Measurements from ENCODE around the gene VPS18. TPM values are rescaled to one million over a fixed set of nuclear protein-coding genes. Genes with fewer than 3 reads are reported as not detected.
A peak's percentile ranks its signal among the peaks of the same experiment; 100 is the strongest.

VPS18 gene
- total and polyA plus RNA-seq, 2 donors, result 10.3 to 12.4 TPM

DNA sequence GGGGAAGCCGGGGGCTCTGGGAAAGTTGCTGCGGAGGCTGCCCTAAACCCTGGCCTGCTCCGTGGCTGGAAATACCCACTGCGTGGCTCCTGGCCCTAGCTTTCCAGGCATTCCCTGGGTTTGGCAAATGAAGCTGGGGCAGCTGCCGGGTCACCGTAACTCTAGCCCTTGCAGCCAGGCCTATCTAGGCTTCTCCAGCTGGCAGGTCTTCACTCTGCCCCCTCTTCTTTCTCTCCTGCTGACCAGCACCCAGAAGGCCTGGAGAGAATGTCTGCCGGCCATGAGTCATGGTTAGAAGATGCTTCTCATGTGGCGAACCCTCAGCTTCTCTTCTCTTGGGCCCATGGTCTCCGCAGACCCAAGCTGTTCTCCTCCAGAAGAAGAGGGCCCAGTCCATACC is 29.3 kb downstream of the VPS18 start:
- H3K36me3 ChIP-seq (ENCODE audit: control insufficient read depth in 2 of 2, insufficient read depth in 2 of 2, low read length in 1 of 2), result no peaks in the 10 kb centered on the region
- 97% methylated on average over 9 of the region's 9 CpGs for WGBS
- H3K27ac ChIP-seq (ENCODE audit: low read depth in 1 of 2, low read length in 1 of 2), result no peak overlapping the region
- no peak for DNase-seq (ENCODE audit: low read depth in 6 of 9, low spot score in 9 of 9)
- H3K4me3 ChIP-seq (ENCODE audit: low read length in 2 of 2), result no peak overlapping the region
- peaks cover 0 to 17% of the 10 kb centered on the region in 2 donors for H3K9me3 ChIP-seq (ENCODE audit: control insufficient read depth in 2 of 2, insufficient read depth in 1 of 2, low read length in 1 of 2)
- peaks cover 16 to 35% of the 10 kb centered on the region in 2 donors for H3K4me1 ChIP-seq (ENCODE audit: control insufficient read depth in 2 of 2, insufficient read depth in 2 of 2, low read length in 2 of 2)
- peaks cover 41 to 64% of the 10 kb centered on the region in 2 donors for H3K27me3 ChIP-seq (ENCODE audit: control insufficient read depth in 2 of 2, insufficient read depth in 1 of 2, low read length in 1 of 2)

GRCh38 chr15:40925495-40925862 is 31.2 kb downstream of the VPS18 start:
- H3K4me3 ChIP-seq (ENCODE audit: low read length in 2 of 2), result no peak overlapping the region
- H3K4me1 ChIP-seq (ENCODE audit: control insufficient read depth in 2 of 2, insufficient read depth in 2 of 2, low read length in 2 of 2), result peaks cover 28 to 54% of the 10 kb centered on the region in 2 donors
- 13% methylated on average over 30 of the region's 30 CpGs for WGBS
- no peaks in the 10 kb centered on the region for H3K36me3 ChIP-seq (ENCODE audit: control insufficient read depth in 2 of 2, insufficient read depth in 2 of 2, low read length in 1 of 2)
- H3K9me3 ChIP-seq (ENCODE audit: control insufficient read depth in 2 of 2, insufficient read depth in 1 of 2, low read length in 1 of 2), result peaks cover 0 to 17% of the 10 kb centered on the region in 2 donors
- no peak overlapping the region for H3K27ac ChIP-seq (ENCODE audit: low read depth in 1 of 2, low read length in 1 of 2)
- no peak for DNase-seq (ENCODE audit: low read depth in 6 of 9, low spot score in 9 of 9)
- H3K27me3 ChIP-seq (ENCODE audit: control insufficient read depth in 2 of 2, insufficient read depth in 1 of 2, low read length in 1 of 2), result peaks cover 60 to 84% of the 10 kb centered on the region in 2 donors

- WGBS, result 3% methylated on average over 61 of the region's 61 CpGs
- Histone ChIP-seq H3K4me3 (ENCODE audit: low read length in 2 of 2) (peak overlapping the region in 1 of 2 donors; percentile 30), H3K9me3 (ENCODE audit: control insufficient read depth in 2 of 2, insufficient read depth in 1 of 2, low read length in 1 of 2) (peaks cover 0 to 17% of the 10 kb centered on the region in 2 donors), H3K27ac (ENCODE audit: low read depth in 1 of 2, low read length in 1 of 2) (no peak overlapping the region), H3K4me1 (ENCODE audit: control insufficient read depth in 2 of 2, insufficient read depth in 2 of 2, low read length in 2 of 2) (peaks cover 32 to 60% of the 10 kb centered on the region in 2 donors), H3K36me3 (ENCODE audit: control insufficient read depth in 2 of 2, insufficient read depth in 2 of 2, low read length in 1 of 2) (no peaks in the 10 kb centered on the region), H3K27me3 (ENCODE audit: control insufficient read depth in 2 of 2, insufficient read depth in 1 of 2, low read length in 1 of 2) (peaks cover 66 to 89% of the 10 kb centered on the region in 2 donors)
- peak in 2 of 9 donors; percentile 22 to 41 for DNase-seq (ENCODE audit: low read depth in 6 of 9, low spot score in 9 of 9)
These were observed 31.8 kb downstream of the VPS18 start for GRCh38 chr15:40925863-40926658.

GRCh38 chr15:40926659-40927494 is 32.6 kb downstream of the VPS18 start:
- Histone ChIP-seq H3K36me3 (ENCODE audit: control insufficient read depth in 2 of 2, insufficient read depth in 2 of 2, low read length in 1 of 2) (no peaks in the 10 kb centered on the region), H3K4me3 (ENCODE audit: low read length in 2 of 2) (peak overlapping the region in 1 of 2 donors; percentile 27), H3K27me3 (ENCODE audit: control insufficient read depth in 2 of 2, insufficient read depth in 1 of 2, low read length in 1 of 2) (peaks cover 70 to 98% of the 10 kb centered on the region in 2 donors), H3K9me3 (ENCODE audit: control insufficient read depth in 2 of 2, insufficient read depth in 1 of 2, low read length in 1 of 2) (peaks cover 0 to 17% of the 10 kb centered on the region in 2 donors), H3K27ac (ENCODE audit: low read depth in 1 of 2, low read length in 1 of 2) (no peak overlapping the region), H3K4me1 (ENCODE audit: control insufficient read depth in 2 of 2, insufficient read depth in 2 of 2, low read length in 2 of 2) (peaks cover 34 to 68% of the 10 kb centered on the region in 2 donors)
- DNase-seq (ENCODE audit: low read depth in 6 of 9, low spot score in 9 of 9), result peak in 1 of 9 donors; percentile 13
- WGBS, result 12% methylated on average over 33 of the region's 33 CpGs

- DNase-seq (ENCODE audit: low read depth in 6 of 9, low spot score in 9 of 9), result peak in 1 of 9 donors; percentile 22
- Histone ChIP-seq H3K27me3 (ENCODE audit: control insufficient read depth in 2 of 2, insufficient read depth in 1 of 2, low read length in 1 of 2) (peaks cover 73 to 98% of the 10 kb centered on the region in 2 donors), H3K36me3 (ENCODE audit: control insufficient read depth in 2 of 2, insufficient read depth in 2 of 2, low read length in 1 of 2) (no peaks in the 10 kb centered on the region), H3K4me3 (ENCODE audit: low read length in 2 of 2) (peak overlapping the region; percentile 27 to 47), H3K4me1 (ENCODE audit: control insufficient read depth in 2 of 2, insufficient read depth in 2 of 2, low read length in 2 of 2) (peaks cover 39 to 74% of the 10 kb centered on the region in 2 donors), H3K27ac (ENCODE audit: low read depth in 1 of 2, low read length in 1 of 2) (no peak overlapping the region), H3K9me3 (ENCODE audit: control insufficient read depth in 2 of 2, insufficient read depth in 1 of 2, low read length in 1 of 2) (peaks cover 0 to 17% of the 10 kb centered on the region in 2 donors)
- WGBS, result 5% methylated on average over 24 of the region's 24 CpGs
These were observed 33.2 kb downstream of the VPS18 start for GRCh38 chr15:40927495-40927872.

GRCh38 chr15:40927873-40928806 is 33.9 kb downstream of the VPS18 start:
- no peaks in the 10 kb centered on the region for H3K36me3 ChIP-seq (ENCODE audit: control insufficient read depth in 2 of 2, insufficient read depth in 2 of 2, low read length in 1 of 2)
- peaks cover 73 to 91% of the 10 kb centered on the region in 2 donors for H3K27me3 ChIP-seq (ENCODE audit: control insufficient read depth in 2 of 2, insufficient read depth in 1 of 2, low read length in 1 of 2)
- peak in 2 of 9 donors; percentile 25 to 54 for DNase-seq (ENCODE audit: low read depth in 6 of 9, low spot score in 9 of 9)
- peaks cover 0 to 20% of the 10 kb centered on the region in 2 donors for H3K9me3 ChIP-seq (ENCODE audit: control insufficient read depth in 2 of 2, insufficient read depth in 1 of 2, low read length in 1 of 2)
- peak overlapping the region in 1 of 2 donors; percentile 57 for H3K27ac ChIP-seq (ENCODE audit: low read depth in 1 of 2, low read length in 1 of 2)
- H3K4me1 ChIP-seq (ENCODE audit: control insufficient read depth in 2 of 2, insufficient read depth in 2 of 2, low read length in 2 of 2), result peaks cover 46 to 81% of the 10 kb centered on the region in 2 donors
- 1% methylated on average over 68 of the region's 68 CpGs for WGBS
- peak overlapping the region; percentile 27 to 47 for H3K4me3 ChIP-seq (ENCODE audit: low read length in 2 of 2)

DNA sequence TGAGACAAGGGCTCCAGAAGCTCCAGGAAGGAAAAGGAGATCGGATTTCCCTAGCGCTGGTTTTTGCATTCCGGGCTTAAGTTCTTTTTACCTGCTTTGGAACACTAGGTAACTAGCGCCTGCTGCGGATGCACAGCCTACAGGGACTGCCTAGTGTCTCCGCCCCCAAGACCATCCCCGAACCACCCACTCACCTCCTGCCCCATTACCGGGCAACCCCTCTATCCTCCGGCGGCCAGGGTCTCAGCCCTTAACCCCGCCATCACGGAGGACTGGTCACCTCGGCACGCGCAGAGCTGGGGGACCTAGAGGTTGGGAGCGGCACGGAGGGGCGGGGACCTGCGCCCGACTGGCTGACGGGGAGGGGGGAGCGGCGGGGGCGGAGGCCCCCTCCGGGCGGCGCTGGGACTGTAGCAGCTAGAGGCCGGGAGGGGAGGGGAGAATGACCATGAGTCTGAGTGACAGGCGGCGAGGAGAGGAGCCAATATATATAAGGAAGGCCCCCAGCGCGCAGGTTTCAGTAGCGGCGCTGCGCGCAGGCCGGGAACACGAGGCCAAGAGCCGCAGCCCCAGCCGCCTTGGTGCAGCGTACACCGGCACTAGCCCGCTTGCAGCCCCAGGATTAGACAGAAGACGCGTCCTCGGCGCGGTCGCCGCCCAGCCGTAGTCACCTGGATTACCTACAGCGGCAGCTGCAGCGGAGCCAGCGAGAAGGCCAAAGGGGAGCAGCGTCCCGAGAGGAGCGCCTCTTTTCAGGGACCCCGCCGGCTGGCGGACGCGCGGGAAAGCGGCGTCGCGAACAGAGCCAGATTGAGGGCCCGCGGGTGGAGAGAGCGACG is 34.8 kb downstream of the VPS18 start, which contains the start of gene DLL4:
TSS of gene DLL4 (plus strand) at position 520 of the 839 bp plus-strand sequence. CDS start 329 bp downstream, outside the sequence.
- peak within 1 kb of the TSS in 1 of 2 donors; percentile 57 for H3K27ac ChIP-seq (ENCODE audit: low read depth in 1 of 2, low read length in 1 of 2)
- peaks cover 69 to 82% of the 10 kb centered on the region in 2 donors for H3K27me3 ChIP-seq (ENCODE audit: control insufficient read depth in 2 of 2, insufficient read depth in 1 of 2, low read length in 1 of 2)
- WGBS, result under 1% methylated on average over 71 of the region's 71 CpGs
- peak within 1 kb of the TSS; percentile 27 to 47 for H3K4me3 ChIP-seq (ENCODE audit: low read length in 2 of 2)
- H3K9me3 ChIP-seq (ENCODE audit: control insufficient read depth in 2 of 2, insufficient read depth in 1 of 2, low read length in 1 of 2), result peaks cover 0 to 14% of the 10 kb centered on the region in 2 donors
- H3K4me1 ChIP-seq (ENCODE audit: control insufficient read depth in 2 of 2, insufficient read depth in 2 of 2, low read length in 2 of 2), result peaks cover 51 to 87% of the 10 kb centered on the region in 2 donors
- DNase-seq (ENCODE audit: low read depth in 6 of 9, low spot score in 9 of 9), result peak in 2 of 9 donors; percentile 43 to 58
- no peaks in the 10 kb centered on the region for H3K36me3 ChIP-seq (ENCODE audit: control insufficient read depth in 2 of 2, insufficient read depth in 2 of 2, low read length in 1 of 2)
